Measurements from ENCODE around the gene WDR70. TPM values are rescaled to one million over a fixed set of nuclear protein-coding genes. Genes with fewer than 3 reads are reported as not detected.

WDR70 gene
- total RNA-seq, 4 donors from 2014 or later: 25.3 to 122 (median 48.8) TPM

DNA sequence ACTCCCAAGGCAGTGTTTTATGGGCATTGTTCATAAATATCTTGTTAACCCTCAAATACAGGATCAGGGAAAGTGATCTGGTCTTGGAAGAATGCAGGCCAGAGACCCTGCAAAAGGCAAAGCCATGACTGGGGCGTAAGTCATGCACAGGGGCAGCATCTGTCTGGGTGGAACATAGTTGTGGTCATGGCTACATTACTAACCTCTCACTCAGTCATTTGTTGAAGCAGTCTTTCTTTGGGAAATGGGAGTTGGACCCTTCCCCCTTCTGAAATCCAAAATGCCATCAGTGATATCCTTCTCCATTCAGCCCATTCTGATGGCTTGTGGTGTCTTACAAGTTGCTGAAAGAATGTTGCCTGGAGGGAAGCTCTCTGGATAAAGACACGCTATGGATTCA, 392.6 kb downstream of the WDR70 start:
- Histone ChIP-seq H3K27ac (no peak overlapping the region), H3K36me3 (no peaks in the 10 kb centered on the region), H3K4me3 (no peak overlapping the region), H3K4me1 (no peaks in the 10 kb centered on the region), H3K9me3 (peaks cover 0 to 9% of the 10 kb centered on the region in 2 donors), H3K27me3 (no peaks in the 10 kb centered on the region)
- no peak for TF ChIP-seq POLR2A (IDR thresholded peaks at IDR 0.05)
- TF ChIP-seq, protein P1, sequence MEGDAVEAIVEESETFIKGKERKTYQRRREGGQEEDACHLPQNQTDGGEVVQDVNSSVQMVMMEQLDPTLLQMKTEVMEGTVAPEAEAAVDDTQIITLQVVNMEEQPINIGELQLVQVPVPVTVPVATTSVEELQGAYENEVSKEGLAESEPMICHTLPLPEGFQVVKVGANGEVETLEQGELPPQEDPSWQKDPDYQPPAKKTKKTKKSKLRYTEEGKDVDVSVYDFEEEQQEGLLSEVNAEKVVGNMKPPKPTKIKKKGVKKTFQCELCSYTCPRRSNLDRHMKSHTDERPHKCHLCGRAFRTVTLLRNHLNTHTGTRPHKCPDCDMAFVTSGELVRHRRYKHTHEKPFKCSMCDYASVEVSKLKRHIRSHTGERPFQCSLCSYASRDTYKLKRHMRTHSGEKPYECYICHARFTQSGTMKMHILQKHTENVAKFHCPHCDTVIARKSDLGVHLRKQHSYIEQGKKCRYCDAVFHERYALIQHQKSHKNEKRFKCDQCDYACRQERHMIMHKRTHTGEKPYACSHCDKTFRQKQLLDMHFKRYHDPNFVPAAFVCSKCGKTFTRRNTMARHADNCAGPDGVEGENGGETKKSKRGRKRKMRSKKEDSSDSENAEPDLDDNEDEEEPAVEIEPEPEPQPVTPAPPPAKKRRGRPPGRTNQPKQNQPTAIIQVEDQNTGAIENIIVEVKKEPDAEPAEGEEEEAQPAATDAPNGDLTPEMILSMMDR (IDR thresholded peaks at IDR 0.05): no peak
- no peak for DNase-seq
- intact Hi-C loops (cut with DNase I; ENCODE audit: low total_unique reads): no loop called here

DNA sequence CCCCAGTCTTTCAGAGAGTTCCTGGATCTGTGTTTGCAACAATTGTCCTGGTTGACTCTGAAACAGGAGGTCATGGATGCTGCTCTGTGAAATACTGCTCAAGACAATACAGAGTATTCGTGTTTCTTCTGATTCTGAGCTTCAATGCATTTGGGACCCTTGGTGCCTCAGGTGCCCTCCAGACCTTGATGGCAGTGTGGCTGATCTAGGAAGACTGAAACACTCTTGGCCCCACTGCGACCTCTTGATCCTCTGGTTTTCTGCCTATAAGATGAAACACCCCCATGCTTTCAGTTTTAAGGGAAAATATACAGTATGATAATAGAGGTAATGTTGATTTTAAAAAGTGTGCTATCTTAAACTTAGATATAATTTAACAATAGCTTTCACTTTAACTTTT, 393.1 kb downstream of the WDR70 start:
- H3K36me3 ChIP-seq: no peaks in the 10 kb centered on the region
- TF ChIP-seq POLR2A (IDR thresholded peaks at IDR 0.05): no peak
- TF ChIP-seq, protein P1 (IDR thresholded peaks at IDR 0.05): no peak
- peaks cover 0 to 9% of the 10 kb centered on the region in 2 donors for H3K9me3 ChIP-seq
- intact Hi-C loops (cut with DNase I; ENCODE audit: low total_unique reads): no loop called here
- no peak overlapping the region for H3K27ac ChIP-seq
- no peaks in the 10 kb centered on the region for H3K27me3 ChIP-seq
- no peaks in the 10 kb centered on the region for H3K4me1 ChIP-seq
- no peak for DNase-seq
- H3K4me3 ChIP-seq: no peak overlapping the region

DNA sequence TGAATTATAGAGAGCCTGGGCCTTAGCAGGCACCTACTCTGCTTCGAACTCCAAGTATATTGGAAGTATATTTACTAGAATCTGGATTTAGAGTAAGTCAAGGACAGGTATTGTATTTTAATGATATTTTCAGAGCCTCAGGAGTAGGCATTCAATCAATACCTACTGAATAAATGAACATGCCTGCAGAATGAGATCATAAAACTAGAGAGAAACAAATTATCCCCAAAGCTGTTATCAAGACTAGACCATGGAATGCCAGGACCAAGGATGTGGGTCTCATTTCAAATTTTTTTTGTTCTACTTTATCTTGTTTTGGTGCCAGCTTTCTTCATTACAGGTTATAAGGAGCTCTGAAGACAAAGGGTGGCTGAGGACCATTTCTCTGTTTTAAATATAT, 394.7 kb downstream of the WDR70 start:
- H3K4me3 ChIP-seq: no peak overlapping the region
- H3K36me3 ChIP-seq: no peaks in the 10 kb centered on the region
- H3K27ac ChIP-seq: no peak overlapping the region
- no peaks in the 10 kb centered on the region for H3K27me3 ChIP-seq
- intact Hi-C loops (cut with DNase I; ENCODE audit: low total_unique reads): no loop called here
- TF ChIP-seq, protein P1 (IDR thresholded peaks at IDR 0.05): no peak
- TF ChIP-seq POLR2A (IDR thresholded peaks at IDR 0.05): no peak
- DNase-seq: no peak
- H3K9me3 ChIP-seq: peaks cover 0 to 9% of the 10 kb centered on the region in 2 donors
- no peaks in the 10 kb centered on the region for H3K4me1 ChIP-seq

DNA sequence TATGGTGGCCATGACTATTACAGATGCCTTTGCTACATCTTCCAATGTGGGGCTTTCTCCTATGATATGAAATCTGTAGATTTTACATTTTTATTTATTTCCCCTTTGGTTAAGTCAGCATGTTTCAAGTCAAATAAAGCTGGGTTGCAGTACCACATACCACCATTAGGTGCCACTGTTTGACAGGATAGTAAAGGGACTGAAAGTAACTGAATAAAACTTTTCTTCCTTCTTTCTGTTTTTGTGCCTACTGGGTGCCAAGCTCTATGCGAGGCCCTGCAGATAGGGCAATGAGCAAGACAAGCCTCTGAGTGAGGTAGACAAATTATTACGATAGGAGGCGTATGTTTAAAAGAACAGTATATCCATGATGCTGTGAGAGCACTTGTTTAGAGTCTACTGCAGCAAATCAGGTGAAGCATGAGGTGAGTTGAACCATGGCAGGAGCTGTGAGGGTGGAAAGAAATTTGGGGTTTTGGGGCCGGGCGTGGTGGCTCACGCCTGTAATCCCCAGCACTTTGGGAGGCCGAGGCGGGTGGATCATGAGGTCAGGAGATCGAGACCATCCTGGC, 395.9 kb downstream of the WDR70 start:
- H3K4me1 ChIP-seq: no peaks in the 10 kb centered on the region
- H3K4me3 ChIP-seq: no peak overlapping the region
- no peak for TF ChIP-seq POLR2A (IDR thresholded peaks at IDR 0.05)
- TF ChIP-seq, protein P1 (IDR thresholded peaks at IDR 0.05): no peak
- H3K9me3 ChIP-seq: peaks cover 0 to 9% of the 10 kb centered on the region in 2 donors
- no peak for DNase-seq
- H3K27me3 ChIP-seq: no peaks in the 10 kb centered on the region
- no peaks in the 10 kb centered on the region for H3K36me3 ChIP-seq
- H3K27ac ChIP-seq: no peak overlapping the region
- intact Hi-C loops (cut with DNase I; ENCODE audit: low total_unique reads): no loop called here

DNA sequence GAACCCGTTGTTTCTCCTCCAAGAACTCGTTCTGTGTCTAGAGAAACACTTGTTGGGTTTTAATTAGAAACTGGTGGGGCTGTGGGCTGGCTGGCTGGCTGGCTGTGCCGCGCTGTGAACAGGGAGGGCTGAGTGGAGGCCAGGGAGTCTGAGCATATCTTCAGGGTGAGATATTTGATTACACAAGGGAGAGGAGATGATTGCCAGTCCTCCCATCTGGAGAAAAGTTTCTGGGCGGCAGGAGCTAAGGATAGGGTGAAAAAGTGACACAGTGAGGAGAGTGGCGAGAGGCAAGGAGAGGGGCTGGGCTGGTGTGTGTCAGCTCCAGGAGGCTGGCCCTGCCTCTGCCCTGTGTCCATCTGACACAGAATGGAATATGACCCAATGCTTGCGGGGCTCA, 397.7 kb downstream of the WDR70 start:
- H3K4me1 ChIP-seq: no peaks in the 10 kb centered on the region
- H3K9me3 ChIP-seq: peaks cover 0 to 9% of the 10 kb centered on the region in 2 donors
- no peaks in the 10 kb centered on the region for H3K36me3 ChIP-seq
- H3K4me3 ChIP-seq: no peak overlapping the region
- H3K27me3 ChIP-seq: no peaks in the 10 kb centered on the region
- TF ChIP-seq, protein P1 (IDR thresholded peaks at IDR 0.05): no peak
- TF ChIP-seq POLR2A (IDR thresholded peaks at IDR 0.05): no peak
- intact Hi-C loops (cut with DNase I; ENCODE audit: low total_unique reads): no loop called here
- no peak for DNase-seq
- no peak overlapping the region for H3K27ac ChIP-seq

Data from uterus (tissue), 4 donors.